Vagina (tissue), 2 donors: ENCODE measurements around the gene HEATR5A. TPM values are rescaled to one million over a fixed set of nuclear protein-coding genes. Genes with fewer than 3 reads are reported as not detected.

Experiments
- DNase-seq, 2 donors: peaks; one replicate each; pipeline ENCODE4 v3.0.0-alpha.2; 2017; ENCODE audit errors: extremely low spot score in 2 of 2
- H3K27ac ChIP-seq: fragments of 200-600 bp; sonication (generic); one replicate; pipeline ENCODE4 v1.5.1; 2019
- H3K27me3 ChIP-seq: fragments of 200-600 bp; sonication (generic); one replicate; pipeline ENCODE4 v1.5.1; 2019
- H3K36me3 ChIP-seq, 2 donors: fragments of 200-600 bp; sonication (generic); one replicate each; pipeline ENCODE4 v1.5.1; 2017 to 2019
- H3K4me1 ChIP-seq: fragments of 200-600 bp; sonication (generic); one replicate; pipeline ENCODE4 v1.5.1; 2019
- H3K4me3 ChIP-seq, 2 donors: fragments of 200-600 bp; sonication (generic); 1 replicate in 1 of 2; 2 replicates in 1 of 2; pipeline ENCODE4 v1.5.1; 2016 to 2019
- H3K9me3 ChIP-seq: fragments of 200-600 bp; sonication (generic); one replicate; pipeline ENCODE4 v1.5.1; 2019
- POLR2A ChIP-seq, 2 donors: fragments of 450-650 bp; IDR thresholded peaks; one replicate each; pipeline ENCODE4 v1.6.1; 2017; ENCODE audit warnings: antibody characterized with exemption in 2 of 2, mild to moderate bottlenecking in 2 of 2, moderate library complexity in 2 of 2
- POLR2AphosphoS5 ChIP-seq, 2 donors: sonication (generic); formaldehyde crosslinking; IDR thresholded peaks; one replicate each; pipeline ENCODE4 v1.9.0; 2017; ENCODE audit warnings: antibody characterized with exemption in 2 of 2, mild to moderate bottlenecking in 2 of 2, low read depth in 1 of 2; ENCODE audit not compliant: insufficient read depth in 1 of 2
- intact Hi-C: fragments of 100-400 bp; cut with DNase I; formaldehyde crosslinking; loops from one replicate; pipeline ENCODE4 v1.15.1; 2023
- total RNA-seq: library from RNA; depleted of rRNA; stranded (reverse); fragments of >200 nt; gene quantifications from one replicate; pipeline ENCODE4 v1.2.3, GENCODE V29; 2016
- TF ChIP-seq, protein P1 (sequence below), 3 experiments: fragments of 450-650 bp in 2 of 3; fragments of 200-600 bp in 1 of 3; sonication (generic) in 1 of 3; IDR thresholded peaks; one replicate each; pipeline ENCODE4 v1.5.1; 2017 to 2019; ENCODE audit warnings: antibody characterized with exemption in 3 of 3, mild to moderate bottlenecking in 2 of 3, moderate library complexity in 2 of 3

Gene HEATR5A
- total RNA-seq, 1 donor from 2014 or later, result 16.9 TPM

DNA sequence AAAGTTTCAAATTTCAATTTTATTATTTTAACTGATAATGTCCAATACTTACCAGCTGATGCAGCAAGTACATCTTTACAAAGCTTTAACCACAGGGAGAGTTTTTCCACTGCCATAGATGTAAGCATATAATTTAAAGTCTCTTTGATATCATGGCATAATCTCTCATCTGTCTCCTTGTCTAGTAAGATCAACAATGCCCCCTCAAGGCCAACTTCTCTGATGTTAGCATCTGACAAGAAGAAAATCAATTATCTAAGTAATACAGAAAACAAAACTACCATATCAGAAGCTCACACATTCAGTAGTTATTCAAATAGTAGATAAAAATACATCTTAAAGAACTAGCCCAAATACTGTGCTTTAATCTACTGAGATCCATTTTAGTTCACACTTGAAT is 94.2 kb downstream of the HEATR5A start:
- H3K4me1 ChIP-seq, result no peaks in the 10 kb centered on the region
- peaks cover 0 to 15% of the 10 kb centered on the region in 2 donors for H3K36me3 ChIP-seq
- H3K9me3 ChIP-seq, result no peaks in the 10 kb centered on the region
- no peak for DNase-seq
- no peaks in the 10 kb centered on the region for H3K27me3 ChIP-seq
- H3K4me3 ChIP-seq, result no peak overlapping the region
- no peak for TF ChIP-seq POLR2A (IDR thresholded peaks at IDR 0.05)
- TF ChIP-seq, protein P1, sequence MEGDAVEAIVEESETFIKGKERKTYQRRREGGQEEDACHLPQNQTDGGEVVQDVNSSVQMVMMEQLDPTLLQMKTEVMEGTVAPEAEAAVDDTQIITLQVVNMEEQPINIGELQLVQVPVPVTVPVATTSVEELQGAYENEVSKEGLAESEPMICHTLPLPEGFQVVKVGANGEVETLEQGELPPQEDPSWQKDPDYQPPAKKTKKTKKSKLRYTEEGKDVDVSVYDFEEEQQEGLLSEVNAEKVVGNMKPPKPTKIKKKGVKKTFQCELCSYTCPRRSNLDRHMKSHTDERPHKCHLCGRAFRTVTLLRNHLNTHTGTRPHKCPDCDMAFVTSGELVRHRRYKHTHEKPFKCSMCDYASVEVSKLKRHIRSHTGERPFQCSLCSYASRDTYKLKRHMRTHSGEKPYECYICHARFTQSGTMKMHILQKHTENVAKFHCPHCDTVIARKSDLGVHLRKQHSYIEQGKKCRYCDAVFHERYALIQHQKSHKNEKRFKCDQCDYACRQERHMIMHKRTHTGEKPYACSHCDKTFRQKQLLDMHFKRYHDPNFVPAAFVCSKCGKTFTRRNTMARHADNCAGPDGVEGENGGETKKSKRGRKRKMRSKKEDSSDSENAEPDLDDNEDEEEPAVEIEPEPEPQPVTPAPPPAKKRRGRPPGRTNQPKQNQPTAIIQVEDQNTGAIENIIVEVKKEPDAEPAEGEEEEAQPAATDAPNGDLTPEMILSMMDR (IDR thresholded peaks at IDR 0.05), result no peak
- TF ChIP-seq POLR2AphosphoS5 (IDR thresholded peaks at IDR 0.05; ENCODE audit: insufficient read depth in 1 of 2, low read depth in 1 of 2), result no peak
- intact Hi-C loops, result no loop called here
- no peak overlapping the region for H3K27ac ChIP-seq

DNA sequence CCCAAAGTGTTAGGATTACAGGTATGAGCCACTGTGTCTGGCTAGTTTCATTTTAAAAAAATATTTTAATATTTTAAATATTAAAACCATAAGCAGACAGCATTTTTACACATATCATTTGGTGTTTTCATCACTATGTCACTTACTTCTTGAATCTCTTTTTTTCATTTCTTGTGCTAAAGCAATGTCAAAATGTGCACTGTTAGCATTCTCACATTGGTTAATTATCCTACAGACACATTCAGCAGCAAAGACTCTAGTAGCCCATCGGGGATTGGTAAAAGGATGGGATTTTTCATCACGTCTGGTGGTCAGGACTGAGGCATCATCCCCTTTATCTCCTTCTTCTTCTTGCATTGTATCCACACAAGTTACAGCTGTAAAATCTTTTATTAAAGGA is 96.9 kb downstream of the HEATR5A start:
- H3K4me1 ChIP-seq, result no peaks in the 10 kb centered on the region
- H3K27me3 ChIP-seq, result no peaks in the 10 kb centered on the region
- no peaks in the 10 kb centered on the region for H3K36me3 ChIP-seq
- H3K9me3 ChIP-seq, result no peaks in the 10 kb centered on the region
- no peak overlapping the region for H3K4me3 ChIP-seq
- no peak for DNase-seq
- no peak overlapping the region for H3K27ac ChIP-seq
- intact Hi-C loops, result no loop called here
- no peak for TF ChIP-seq POLR2AphosphoS5 (IDR thresholded peaks at IDR 0.05; ENCODE audit: insufficient read depth in 1 of 2, low read depth in 1 of 2)
- no peak for TF ChIP-seq POLR2A (IDR thresholded peaks at IDR 0.05)
- TF ChIP-seq, protein P1 (IDR thresholded peaks at IDR 0.05), result no peak

DNA sequence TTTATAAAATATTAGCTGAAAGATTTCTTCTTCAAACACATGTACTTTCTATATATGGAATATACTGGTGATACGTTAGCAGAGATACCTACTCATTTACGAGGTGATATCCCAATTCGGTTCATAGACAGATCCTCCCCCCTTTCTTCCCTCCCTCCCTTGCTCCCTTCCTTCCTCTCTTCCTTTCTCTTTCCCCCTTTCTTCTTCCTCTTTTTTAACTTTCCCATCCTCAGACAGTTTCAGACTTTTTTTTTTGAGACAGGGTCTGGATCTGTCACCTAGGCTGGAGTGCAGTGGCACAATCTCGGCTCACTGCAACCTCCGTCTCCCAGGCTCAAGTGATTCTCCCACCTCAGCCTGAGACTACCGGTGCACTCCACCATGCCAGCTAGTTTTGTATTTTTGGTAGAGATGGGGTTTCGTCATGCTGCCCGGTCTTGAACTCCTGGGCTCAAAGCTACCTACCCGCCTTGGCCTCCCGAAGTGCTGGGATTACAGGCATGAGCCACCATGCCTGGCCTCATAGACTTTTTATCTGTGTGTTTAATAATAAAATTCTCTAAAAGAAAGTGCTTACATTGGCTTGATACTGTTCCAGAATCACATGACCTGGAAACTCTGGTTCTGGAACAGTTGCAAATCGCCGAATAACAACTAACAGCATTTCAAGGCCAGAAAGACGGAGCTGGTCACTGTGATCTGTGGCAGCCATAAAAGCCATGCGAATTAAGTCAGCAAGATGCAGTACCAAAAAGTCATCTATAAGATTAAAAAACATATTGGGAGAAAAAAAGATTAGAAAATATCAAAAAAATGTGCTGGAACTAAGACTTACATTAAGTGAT is 99.2 kb downstream of the HEATR5A start:
- DNase-seq, result no peak
- Histone ChIP-seq H3K27me3 (no peaks in the 10 kb centered on the region), H3K36me3 (no peaks in the 10 kb centered on the region), H3K9me3 (no peaks in the 10 kb centered on the region), H3K27ac (no peak overlapping the region), H3K4me1 (no peaks in the 10 kb centered on the region), H3K4me3 (no peak overlapping the region)
- TF ChIP-seq POLR2AphosphoS5 (IDR thresholded peaks at IDR 0.05; ENCODE audit: insufficient read depth in 1 of 2, low read depth in 1 of 2) (no peak), POLR2A (IDR thresholded peaks at IDR 0.05) (no peak)
- TF ChIP-seq, protein P1 (IDR thresholded peaks at IDR 0.05), result no peak
- intact Hi-C loops, result no loop called here

DNA sequence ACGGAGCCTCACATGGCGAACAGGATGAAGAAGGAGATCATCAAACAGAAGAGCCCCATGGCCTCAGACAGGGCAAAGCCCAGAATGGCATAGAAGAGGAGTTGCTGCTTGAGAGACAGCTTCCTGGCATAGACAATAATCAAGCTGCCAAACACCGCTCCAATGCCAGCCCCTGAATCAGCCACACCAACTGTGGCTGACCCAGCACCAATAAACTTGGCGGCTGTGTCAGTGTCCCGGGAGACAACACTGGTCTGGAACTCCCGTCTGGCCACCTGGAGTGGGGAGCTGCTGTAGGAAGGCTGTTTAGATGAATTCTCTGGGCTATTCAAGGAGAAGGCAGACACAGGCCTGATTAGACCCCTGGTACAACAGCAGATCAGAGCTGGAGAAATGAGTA is 100.1 kb downstream of the HEATR5A start:
- H3K27ac ChIP-seq, result no peak overlapping the region
- DNase-seq, result no peak
- no peaks in the 10 kb centered on the region for H3K27me3 ChIP-seq
- no peaks in the 10 kb centered on the region for H3K9me3 ChIP-seq
- peaks cover 0 to 8% of the 10 kb centered on the region in 2 donors for H3K36me3 ChIP-seq
- no peak for TF ChIP-seq POLR2A (IDR thresholded peaks at IDR 0.05)
- TF ChIP-seq, protein P1 (IDR thresholded peaks at IDR 0.05), result no peak
- no peak for TF ChIP-seq POLR2AphosphoS5 (IDR thresholded peaks at IDR 0.05; ENCODE audit: insufficient read depth in 1 of 2, low read depth in 1 of 2)
- no peak overlapping the region for H3K4me3 ChIP-seq
- intact Hi-C loops, result no loop called here
- no peaks in the 10 kb centered on the region for H3K4me1 ChIP-seq

DNA sequence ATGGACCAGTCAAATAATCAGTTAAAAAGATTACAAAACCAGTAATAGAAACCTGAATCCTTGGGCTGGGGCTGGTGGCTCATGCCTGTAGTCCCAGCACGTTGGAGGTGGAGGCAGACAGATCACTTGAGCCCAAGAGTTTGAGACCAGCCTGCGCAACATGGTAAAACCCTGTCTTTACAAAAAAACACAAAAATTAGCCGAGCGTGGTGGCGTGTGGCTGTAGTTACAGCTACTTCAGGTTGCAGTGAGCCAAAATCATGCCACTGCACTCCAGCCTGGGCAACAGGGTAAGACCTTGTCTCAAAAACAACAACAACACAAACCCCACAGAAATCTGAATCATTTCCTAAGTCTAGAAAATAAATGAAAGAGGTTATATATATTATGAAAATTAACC is 100.6 kb downstream of the HEATR5A start:
- peaks cover 0 to 8% of the 10 kb centered on the region in 2 donors for H3K36me3 ChIP-seq
- no peak overlapping the region for H3K4me3 ChIP-seq
- no peaks in the 10 kb centered on the region for H3K27me3 ChIP-seq
- no peak overlapping the region for H3K27ac ChIP-seq
- TF ChIP-seq, protein P1 (IDR thresholded peaks at IDR 0.05), result no peak
- TF ChIP-seq POLR2AphosphoS5 (IDR thresholded peaks at IDR 0.05; ENCODE audit: insufficient read depth in 1 of 2, low read depth in 1 of 2), result no peak
- no peak for TF ChIP-seq POLR2A (IDR thresholded peaks at IDR 0.05)
- H3K4me1 ChIP-seq, result no peaks in the 10 kb centered on the region
- no peaks in the 10 kb centered on the region for H3K9me3 ChIP-seq
- no peak for DNase-seq
- intact Hi-C loops, result no loop called here
